HL-60/S4 (cell line): Measurements from ENCODE around the gene OXCT1.
"Not testable (repeated sequence)": the region's sequence is repeated elsewhere in the genome, so short reads cannot be mapped to it uniquely, and the experiment has no call there.

Experiments
- in situ Hi-C: fragments of 300-500 bp; cut with MboI; formaldehyde crosslinking; loops from 2 replicates; pipeline ENCODE4 v1.14.3; 2022; ENCODE audit warnings: low sequenced_read_pairs

The OXCT1 gene

DNA sequence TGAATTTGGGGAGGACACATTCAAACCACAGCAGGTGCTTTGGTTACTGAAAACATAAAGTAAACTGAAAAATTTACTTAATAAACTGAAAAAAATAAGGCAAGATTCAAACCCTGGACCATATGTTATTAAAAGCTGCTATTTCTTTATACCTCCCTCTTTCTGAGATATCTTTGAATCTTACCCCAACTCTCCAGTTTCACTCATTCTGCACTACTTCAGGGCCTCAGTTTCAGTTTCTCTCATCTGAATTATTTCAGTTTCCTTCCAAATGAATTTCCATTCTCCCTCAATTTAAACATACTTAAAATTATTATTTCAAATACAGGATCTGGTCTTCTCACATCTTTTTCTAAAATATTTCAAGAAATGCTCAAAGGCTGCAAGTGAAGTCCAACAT, 4.9 kb upstream of the OXCT1 start:
- in situ Hi-C loops, result no loop called here

DNA sequence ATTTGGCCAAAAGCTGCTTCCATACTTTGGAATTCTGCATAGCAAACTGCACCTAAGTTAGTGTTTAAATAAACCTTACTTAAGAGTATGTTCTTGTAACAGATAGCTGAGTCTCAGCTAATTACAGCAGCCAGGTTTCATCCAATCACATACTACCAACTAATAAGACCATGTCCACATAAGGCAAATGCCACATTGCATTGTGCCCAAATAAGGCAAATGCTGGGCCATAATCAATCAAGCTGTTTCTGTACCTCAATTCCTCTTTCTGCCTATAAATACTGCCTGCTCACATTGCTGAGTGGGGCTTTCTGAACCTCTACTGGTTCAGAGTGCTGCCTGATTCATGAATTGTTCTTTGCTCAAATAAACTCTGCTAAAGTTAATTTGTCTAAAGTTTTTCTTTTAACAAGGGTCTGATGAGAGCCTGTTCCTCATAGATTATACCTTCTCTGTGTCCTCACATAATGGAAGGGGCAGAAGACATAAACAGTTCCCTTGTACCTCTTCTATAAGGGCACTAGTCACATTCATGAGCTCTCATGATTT, 4.4 kb upstream of the OXCT1 start:
- in situ Hi-C loops, result loop anchor here (25.0 kb wide), 1 partner anchor 188 kb away; no protein-coding TSS in a partner anchor

DNA sequence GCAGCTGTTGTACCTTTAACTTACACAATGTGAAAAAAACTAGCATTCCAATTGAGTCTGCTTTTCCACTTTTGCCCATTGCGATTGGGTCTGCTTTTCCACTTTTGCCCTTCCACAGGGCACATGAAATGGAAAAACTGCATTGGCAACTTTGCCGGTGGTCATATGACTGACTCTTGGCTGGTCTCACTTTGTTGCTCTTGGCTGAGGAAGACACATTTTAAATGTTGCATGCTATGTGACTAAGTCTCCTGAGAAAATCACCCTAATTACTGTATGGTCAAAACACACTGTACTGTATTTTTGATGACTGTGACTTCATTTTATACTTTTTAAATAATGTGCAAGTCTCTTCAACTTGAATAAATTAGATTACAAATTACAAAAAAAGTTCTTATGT, 1.6 kb upstream of the OXCT1 start:
- in situ Hi-C loops, result loop anchor here (25.0 kb wide), 1 partner anchor 190 kb away; no protein-coding TSS in a partner anchor

DNA sequence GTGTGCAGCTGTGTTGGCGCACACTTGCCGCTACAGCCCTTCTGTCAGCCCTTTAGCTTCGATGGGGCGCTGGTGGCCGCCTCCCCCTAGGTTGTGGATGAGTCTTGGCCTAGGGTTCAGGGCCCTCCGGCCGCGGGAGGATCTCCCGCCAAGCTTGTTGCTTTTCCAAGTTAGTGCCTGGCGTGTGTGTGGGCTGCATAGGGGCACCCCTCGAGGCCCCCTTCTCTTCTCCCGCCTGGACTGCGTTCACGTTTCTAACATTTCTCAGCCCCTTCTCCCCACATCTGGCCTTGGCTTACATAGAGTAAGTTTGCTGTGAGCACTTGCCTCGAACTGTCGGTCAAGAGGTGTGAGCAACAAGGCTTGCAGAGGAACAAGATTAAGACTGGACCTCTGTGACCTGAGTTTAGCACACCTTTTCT, 413 bp upstream of the OXCT1 start:
- in situ Hi-C loops, result loop anchor here (25.0 kb wide), 1 partner anchor 192 kb away; no protein-coding TSS in a partner anchor

DNA sequence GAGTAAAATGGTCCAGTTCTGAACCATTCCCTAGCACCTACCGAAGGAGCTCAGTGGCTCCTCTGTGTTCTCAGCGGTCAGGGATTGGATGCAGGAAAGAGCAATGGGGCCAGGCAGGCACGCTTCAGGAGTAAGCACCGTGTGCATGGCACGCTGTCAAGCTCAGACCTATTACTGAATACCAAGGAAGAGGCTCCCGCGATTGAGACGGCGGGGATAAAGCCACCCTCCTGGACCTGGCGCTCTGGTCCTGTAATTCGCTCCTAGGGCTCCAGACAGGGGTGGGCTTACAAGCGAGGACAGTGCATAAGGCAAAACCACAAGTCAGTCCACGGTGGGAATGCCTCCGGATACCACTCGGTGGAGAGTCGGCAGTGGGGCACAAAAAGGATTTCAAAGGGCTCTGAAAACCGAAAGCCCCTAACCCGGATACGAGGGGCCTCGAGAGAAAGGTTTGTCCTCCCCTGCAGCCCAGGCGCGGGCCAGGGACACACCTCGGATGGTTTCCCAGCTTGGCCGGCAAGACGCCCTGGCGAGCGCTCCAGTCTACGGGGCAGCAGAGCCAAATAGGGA, 988 bp downstream of the OXCT1 start:
- in situ Hi-C loops, result loop anchor here (25.0 kb wide), 1 partner anchor 193 kb away; no protein-coding TSS in a partner anchor

DNA sequence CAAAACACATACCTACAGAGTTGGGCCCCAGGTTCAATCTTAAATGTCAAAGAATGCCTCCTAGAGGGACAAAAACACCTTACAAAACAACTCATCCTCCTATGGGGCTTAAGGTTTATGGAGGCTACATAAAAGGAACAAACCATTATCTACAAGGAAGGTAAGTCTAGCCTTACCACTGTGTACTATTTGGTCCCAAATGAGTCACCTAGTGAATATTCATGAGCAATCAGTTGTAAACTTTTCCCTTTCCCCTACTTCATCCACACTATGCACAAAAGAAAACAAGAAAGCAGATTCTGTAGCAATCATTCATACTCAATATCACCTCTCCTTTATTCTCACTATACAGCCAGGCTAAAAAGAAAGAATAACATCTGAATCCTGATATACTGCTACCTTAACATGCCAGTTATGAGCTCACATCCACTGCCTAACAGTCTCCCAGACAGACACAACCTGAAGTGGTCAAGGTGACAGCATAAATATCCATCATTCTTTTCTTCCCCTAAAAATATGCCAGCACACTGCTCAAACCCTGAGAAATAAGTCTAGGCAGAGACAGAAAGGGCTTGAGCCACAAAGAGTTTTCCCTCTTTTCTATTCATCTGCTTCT, 6.2 kb downstream of the OXCT1 start:
- in situ Hi-C loops, result loop anchor here (25.0 kb wide), 1 partner anchor 198 kb away; no protein-coding TSS in a partner anchor

DNA sequence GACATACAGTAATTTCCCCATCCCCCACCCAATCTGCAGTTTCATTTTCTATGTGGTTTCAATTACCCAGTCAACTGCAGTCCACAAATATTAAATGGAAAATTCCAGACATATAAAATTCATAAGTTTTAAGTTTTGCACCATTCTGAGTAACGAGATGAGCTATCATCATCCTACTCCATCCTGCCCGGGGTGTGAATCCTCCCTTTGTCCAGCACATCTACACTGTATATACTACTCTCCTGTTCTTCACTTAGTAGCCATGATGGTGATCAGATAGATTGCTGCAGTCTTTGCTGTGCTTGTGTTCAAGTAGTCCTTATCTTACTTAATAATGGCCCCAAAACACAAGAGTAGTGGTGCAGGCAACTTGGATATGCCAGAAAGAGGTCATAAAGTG, 11.3 kb downstream of the OXCT1 start:
- in situ Hi-C loops, result loop anchor here (25.0 kb wide), 1 partner anchor 203 kb away; no protein-coding TSS in a partner anchor

DNA sequence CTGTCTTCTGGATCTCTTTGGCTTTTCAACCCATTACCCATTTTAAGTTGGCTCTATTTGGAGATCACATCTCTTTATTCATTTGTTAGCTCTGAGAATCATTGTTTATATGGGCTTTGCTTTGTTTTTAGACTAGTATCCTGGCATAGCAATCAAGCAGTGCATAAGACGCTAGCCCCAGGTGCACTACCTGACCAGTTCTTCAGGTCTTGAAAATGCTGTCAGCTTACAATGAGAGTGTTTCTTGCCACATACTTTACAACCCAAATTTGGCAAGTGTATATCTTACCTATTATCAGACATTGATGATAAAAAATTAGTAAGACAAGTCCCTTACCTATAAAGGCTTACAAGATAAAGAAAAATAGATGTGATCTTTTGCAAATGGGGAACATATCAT, 12.2 kb downstream of the OXCT1 start:
- in situ Hi-C loops, result loop anchor here (25.0 kb wide), 1 partner anchor 204 kb away; no protein-coding TSS in a partner anchor

DNA sequence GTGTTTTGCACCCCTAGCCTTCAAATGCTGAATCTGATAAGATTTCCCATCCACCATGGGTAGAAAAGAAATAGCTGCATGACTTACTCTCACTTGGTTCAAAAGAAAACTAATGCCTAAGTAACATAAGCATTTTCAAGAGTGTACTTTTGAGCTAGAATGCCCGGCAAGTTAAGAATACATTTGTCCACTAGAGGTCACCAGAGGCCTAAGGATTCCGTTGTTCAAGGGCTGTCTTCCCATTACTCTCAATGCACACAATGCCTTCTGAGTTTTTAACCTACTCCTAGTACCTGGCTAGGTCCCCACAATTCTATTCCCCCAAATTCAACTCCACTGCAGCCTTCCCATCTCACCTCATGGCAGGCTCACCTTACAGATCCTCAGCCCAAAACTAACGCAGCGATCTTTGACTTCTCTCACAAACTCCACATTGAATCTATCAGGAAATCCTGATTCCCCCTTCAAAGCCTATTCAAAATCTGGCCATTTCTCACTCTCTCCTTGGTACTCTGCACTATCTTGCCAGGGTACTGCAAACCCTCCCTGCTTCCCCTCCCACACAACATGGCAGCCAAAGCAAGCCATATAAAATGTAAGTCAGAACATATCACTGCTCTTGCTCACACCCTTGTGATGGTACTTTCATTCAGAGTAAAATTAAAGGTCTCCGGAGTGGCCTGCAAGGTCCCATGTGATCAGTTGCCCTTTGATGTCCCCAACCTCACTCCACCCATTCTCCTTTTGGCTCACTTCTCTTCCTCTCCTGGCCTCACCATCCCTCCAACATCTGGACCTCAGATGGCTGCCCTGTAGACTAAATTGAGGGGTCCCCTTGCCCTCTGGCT, 13.4 kb downstream of the OXCT1 start:
- in situ Hi-C loops, result loop anchor here (25.0 kb wide), 1 partner anchor 205 kb away; no protein-coding TSS in a partner anchor

DNA sequence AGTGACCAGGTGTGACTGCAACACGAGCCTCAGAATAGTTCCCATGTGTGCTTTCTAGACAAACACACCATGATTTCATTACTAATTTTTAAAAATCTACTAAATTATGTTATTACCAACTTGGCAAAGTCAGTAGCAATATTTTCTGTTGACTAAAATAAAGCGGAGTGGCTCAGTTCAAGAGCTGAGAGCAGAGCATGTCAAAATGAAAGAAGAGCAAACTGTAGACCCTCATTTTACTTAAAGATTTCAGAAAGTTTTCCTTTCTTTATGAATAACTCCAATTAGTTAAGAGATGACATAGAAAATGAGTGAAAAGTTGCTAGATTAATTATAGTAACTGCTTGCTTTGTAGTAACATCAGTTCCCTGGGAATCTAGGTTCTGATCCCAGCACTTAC, 17.9 kb downstream of the OXCT1 start:
- in situ Hi-C loops, result loop anchor here (25.0 kb wide), 1 partner anchor 210 kb away; no protein-coding TSS in a partner anchor

DNA sequence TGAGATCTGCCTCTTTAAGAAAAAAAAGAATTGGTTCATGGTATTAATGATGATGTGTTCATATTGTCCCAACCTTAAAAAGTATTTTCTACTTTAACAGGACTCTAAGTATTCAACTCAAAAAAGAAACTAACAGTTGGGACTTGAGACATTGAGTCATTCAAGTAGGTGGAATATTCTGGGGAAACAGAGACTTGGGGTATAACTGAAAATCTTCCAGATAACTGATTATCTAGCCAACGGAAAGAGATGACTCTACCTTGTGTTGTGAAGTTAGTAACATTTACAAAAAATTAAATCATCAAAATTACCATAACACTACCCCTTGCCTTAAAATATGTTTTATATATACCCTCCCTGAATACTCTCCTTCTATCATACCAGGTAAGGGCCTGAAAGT, 19.1 kb downstream of the OXCT1 start:
- in situ Hi-C loops, result loop anchor here (25.0 kb wide), 1 partner anchor 211 kb away; no protein-coding TSS in a partner anchor

DNA sequence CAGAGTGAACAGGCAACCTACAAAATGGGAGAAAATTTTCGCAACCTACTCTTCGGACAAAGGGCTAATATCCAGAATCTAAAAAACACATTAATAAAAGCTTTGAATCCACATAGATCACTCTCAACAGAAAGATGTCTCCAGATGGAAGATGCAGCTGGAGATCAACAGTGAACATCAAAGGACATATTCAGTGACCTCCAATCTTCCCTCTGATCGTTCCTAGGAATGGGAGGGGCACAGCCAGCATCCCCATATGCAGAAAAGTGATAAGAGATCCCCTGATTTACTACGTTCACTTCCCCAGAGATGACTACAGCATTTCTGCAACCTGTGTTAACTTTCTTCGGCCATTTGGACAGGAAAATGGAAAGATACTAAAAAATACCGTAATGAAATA, 21.2 kb downstream of the OXCT1 start:
- in situ Hi-C loops, result no loop called here

DNA sequence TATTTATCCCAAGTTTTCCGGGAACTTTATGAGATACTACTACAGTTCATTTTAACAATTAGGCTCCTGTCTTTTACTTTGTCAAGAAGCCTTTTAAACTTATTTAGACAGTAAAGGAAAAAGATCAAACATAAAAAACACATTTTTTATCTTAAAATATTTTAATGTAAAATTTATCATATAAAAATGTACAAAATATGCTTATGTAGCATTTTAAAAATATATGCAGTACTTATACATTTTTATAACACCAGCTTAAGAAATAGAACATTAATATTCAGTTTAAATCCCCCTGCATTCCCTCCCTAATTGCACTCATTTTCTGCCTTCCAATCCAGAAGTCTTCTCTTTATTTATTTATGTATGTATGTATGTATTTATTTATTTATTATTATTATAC, 24.5 kb downstream of the OXCT1 start:
- in situ Hi-C loops, result not testable (repeated sequence)

DNA sequence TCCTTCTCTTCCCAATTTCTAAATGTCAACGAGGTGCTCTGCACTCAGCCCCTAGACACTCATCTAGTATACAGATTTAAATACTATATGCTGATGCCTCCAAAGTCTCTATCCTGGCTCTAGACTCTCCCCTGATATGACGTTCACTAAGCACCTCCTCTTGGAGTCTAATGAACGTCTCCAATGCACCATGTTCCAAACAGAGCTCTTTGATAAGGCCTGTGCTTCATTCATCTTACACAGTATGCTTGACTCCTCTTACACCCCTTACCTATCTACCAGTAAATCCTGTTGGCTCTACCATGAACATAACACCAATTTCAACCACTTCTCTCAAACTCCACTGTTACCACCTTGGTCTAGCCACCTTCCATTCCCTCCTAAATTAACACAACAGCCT, 25.7 kb downstream of the OXCT1 start:
- in situ Hi-C loops, result no loop called here

DNA sequence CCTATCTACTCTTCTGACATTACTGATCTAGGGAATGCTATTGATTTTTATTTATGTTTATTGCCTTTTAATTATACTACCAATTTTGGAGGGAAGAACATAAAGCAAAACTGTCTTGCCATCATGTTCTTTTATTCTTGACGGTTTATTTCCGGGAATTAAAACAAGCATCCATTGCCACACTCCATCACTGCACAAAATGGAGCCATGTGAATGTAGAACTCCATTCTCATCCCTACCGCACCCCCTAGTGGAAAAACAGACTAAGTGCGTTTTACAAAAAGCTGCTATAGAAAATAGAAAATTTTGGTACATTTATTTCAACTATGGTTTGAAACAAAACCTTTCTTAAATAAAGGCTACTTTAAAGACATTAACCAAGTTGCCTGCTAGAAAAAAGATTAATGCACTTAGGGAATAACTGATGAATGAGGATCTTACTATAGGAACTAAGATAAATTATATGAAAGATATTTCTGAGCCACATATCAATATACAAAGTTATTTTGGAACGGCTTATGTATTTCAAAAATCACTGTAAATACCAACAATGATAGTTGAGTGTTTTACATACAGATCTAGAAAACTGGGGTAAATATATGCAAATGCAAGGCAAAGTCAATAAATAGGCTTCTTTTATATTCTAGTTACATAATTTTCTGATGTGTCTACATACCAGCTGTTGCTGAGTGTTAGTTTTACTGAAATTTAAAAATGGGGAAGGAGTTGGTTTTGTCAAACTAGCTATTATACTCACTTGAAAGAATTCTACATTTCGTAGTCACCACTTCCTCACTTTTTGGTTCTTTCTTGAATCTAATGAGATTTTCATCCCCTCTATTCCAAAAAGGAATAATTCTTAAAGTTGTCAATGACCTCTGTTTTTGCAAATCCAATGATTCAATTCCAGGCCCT, 26.5 kb downstream of the OXCT1 start:
- in situ Hi-C loops, result no loop called here

DNA sequence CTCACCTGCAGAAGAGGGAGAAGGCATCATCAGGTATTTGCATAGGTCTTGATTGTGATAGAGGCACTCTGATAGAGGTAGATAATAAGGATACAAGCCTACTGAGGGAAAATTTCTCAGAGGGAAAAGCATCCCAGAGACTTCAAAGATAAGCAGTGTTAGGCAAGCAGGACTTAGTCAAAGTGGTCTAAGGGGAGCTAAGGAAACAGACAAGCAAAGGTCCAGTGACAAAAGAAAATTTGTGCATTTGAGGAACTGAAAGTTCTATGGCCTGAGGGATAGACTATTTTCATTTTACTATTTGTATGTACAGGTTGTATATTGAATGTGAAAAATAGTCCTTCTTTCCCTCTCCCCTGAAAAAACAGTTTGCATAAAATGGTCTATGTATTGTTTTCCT, 27.4 kb downstream of the OXCT1 start:
- in situ Hi-C loops, result no loop called here

DNA sequence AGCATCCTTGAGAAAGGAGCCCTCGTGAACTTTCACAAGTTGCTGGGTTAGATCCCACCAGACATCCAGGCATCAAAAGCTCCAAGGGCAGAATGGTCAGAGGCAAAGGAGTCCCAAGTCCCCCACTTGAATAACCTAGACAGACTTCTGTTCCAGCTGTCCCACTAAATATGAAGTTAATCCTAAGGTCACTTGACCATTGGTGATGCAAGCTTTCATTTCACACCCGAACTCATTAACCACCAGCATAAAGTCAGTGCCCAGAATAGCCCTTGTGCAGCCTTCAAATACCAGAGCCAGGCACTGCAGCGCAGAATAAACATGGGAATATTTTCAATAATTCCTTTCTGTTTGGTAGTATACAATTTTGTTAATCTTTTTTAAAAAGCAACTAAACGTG, 28.9 kb downstream of the OXCT1 start:
- in situ Hi-C loops, result no loop called here

DNA sequence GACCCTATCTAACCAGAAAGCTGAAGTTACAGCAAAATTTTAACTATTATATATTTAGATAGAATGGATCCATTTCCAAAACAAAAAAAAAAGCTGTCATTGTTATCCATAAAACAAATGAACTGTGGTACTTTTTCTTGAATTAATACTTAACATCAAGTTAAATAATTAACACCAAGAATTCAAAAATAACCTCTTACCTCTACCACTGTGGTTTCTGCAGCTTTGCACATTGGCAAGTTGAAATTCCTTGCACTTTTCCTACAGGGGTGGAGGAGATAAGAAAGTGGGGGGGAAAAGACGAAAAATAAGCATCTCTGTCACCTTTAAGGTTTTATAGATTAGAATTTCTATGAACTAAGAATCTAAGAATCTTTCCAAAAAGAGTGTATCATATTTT, 30.0 kb downstream of the OXCT1 start:
- in situ Hi-C loops, result no loop called here

DNA sequence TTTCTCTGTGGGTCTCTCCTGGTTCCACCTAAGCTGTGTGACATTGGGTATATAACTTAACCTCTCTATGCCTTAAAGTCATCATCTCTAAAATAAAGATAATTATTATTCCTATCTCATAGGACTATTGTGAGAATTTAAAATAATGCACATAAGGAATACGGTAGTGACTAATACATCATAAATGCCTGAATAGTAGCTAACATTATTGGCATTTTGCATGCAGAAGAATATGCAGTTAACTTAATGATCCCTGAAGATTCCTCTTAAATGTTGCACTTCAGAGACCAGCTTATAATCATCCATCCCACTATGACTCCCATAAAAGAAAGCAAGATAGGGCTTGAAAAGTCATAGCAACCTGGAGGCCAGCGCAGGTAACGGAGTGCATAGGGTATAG, 32.4 kb downstream of the OXCT1 start:
- in situ Hi-C loops, result no loop called here

DNA sequence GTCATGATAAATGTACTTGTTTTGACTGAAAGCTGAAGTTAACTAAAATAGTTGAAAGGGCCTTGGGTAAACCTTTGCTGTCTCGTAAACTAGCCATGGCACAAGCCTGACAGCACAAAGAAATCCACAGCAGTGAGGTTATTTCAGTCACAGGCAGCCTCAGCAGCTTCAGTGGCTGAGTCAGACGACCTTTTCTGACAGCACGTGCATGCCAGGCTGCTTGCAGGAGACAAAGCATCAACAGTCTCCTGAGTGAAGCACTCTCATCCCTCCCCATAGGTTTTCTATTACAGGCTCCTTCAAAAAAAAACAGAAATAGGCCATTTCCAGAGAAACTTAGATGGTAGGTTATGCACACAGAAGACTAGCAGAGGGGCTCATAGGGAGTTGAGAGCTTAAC, 34.6 kb downstream of the OXCT1 start:
- in situ Hi-C loops, result no loop called here
